ENCODE data around the gene TES.
"Not testable (repeated sequence)": the region's sequence is repeated elsewhere in the genome, so short reads cannot be mapped to it uniquely, and the experiment has no call there.

TES gene

GRCh38 chr7:116293139-116293538 is 82.8 kb downstream of the TES start:
- peak; percentile 9 to 11 for DNase-seq

DNA sequence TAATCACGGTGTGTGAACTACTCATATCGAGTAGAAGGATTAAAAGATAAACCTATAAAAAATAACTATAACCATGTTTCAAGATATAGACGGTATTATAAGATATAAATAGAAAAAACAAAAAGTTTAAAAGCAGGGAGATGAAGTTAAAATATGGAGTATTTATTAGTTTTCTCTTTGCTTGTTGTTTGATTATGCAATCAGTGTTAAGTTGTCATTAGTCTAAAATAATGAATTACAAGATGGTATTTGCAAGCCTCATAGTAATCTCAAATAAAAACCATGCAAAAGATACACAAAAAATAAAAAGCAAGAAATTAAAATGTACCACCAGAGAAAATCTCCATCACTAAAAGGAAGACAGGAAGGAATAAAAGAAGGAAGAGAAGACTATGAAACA is 83.3 kb downstream of the TES start:
- no peak for DNase-seq

DNA sequence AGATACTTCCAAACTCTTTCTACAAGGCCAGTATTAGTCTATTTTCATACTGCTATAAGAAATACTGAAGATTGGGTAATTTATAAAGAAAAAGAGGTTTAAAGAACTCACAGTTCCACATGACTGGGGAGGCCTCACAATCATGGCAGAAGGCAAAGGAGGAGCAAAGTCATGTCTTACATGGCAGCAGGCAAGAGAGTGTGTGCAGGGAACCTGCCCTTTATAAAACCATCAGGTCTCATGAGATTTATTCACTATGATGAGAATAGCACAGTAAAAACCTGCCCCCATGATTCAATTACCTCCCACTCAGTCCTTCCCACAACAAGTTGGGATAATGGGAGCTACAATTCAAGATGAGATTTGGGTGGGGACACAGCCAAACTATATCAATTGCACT is 85.6 kb downstream of the TES start:
- DNase-seq: not testable (repeated sequence)

DNA sequence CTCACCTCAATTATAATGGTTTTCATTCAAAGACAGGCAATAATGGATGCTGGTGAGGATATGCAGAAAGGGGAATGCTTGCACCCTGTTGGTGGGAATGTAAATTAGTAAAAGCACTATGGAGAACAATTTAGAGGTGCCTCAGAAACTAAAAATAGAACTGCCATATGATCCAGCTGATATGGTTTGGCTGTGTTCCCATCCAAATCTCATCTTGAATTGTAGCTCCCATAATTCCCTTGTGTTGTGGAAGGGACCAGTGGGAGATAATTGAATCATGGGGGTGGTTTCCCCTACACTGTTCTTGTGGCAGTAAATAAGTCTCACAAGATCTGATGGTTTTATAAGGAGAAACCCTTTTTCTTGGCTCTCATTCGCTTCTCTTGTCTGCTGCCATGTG is 87.7 kb downstream of the TES start:
- DNase-seq: no peak

GRCh38 chr7:116298576-116298975 is 88.2 kb downstream of the TES start:
- no peak for DNase-seq

- no peak for DNase-seq
Observed at GRCh38 chr7:116305485-116306408, 95.4 kb downstream of the TES start.

GRCh38 chr7:116306409-116307048 is 96.2 kb downstream of the TES start:
- DNase-seq: no peak

DNA sequence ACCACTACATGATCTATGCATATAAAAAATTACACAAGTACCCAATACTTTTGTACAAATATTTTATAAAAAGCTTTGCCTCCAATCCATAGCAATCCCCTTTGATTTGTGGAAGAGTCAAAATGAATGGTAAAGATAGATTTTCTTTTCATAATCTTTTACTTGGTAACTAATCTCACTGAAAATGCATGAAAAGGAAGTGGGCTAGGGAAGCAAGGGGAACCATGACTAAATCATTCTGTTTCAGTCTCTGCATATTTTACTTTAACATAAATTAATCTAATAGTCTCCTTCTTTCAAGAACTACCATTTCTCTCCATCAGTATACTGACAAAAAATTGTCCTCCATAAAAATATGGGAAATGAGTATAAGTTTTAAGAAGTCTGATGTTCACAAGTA is 96.9 kb downstream of the TES start:
- DNase-seq: no peak
